HEK293 (cell line): ENCODE data around the gene RARRES2.

Experiments used
- GFI1B ChIP-seq: fragments of 450-650 bp; formaldehyde crosslinking; IDR thresholded peaks from 2 replicates; pipeline ENCODE4 v1.5.1; 2016; ENCODE audit warnings: missing biosample characterization, missing genetic modification characterization
- GLIS2 ChIP-seq: fragments of 450-650 bp; formaldehyde crosslinking; IDR thresholded peaks from 2 replicates; pipeline ENCODE4 v1.5.1; 2016; ENCODE audit warnings: missing biosample characterization, missing genetic modification characterization
- IKZF3 ChIP-seq: fragments of 450-650 bp; IDR thresholded peaks from 2 replicates; pipeline ENCODE4 v1.5.0; 2018; ENCODE audit warnings: missing biosample characterization, mild to moderate bottlenecking, missing genetic modification characterization, moderate library complexity
- KLF1 ChIP-seq: fragments of 450-650 bp; formaldehyde crosslinking; IDR thresholded peaks from 2 replicates; pipeline ENCODE4 v1.5.1; 2016; ENCODE audit warnings: missing biosample characterization, missing genetic modification characterization
- KLF9 ChIP-seq: fragments of 450-650 bp; formaldehyde crosslinking; IDR thresholded peaks from 2 replicates; pipeline ENCODE4 v1.5.1; 2016; ENCODE audit warnings: missing biosample characterization, missing genetic modification characterization, low read depth
- MZF1 ChIP-seq: fragments of 450-650 bp; formaldehyde crosslinking; IDR thresholded peaks from 2 replicates; pipeline ENCODE4 v1.5.1; 2017; ENCODE audit warnings: missing biosample characterization, missing genetic modification characterization, borderline replicate concordance
- PRDM1 ChIP-seq: fragments of 450-650 bp; formaldehyde crosslinking; IDR thresholded peaks from 2 replicates; pipeline ENCODE4; 2016; ENCODE audit warnings: missing biosample characterization, missing genetic modification characterization
- ZBTB21 ChIP-seq: fragments of 450-650 bp; formaldehyde crosslinking; IDR thresholded peaks from 2 replicates; pipeline ENCODE4 v1.5.1; 2017; ENCODE audit warnings: missing biosample characterization, missing genetic modification characterization
- ZBTB48 ChIP-seq: fragments of 450-650 bp; formaldehyde crosslinking; IDR thresholded peaks from 2 replicates; pipeline ENCODE4 v1.5.1; 2016; ENCODE audit warnings: missing biosample characterization, missing genetic modification characterization
- ZNF121 ChIP-seq: fragments of 450-650 bp; formaldehyde crosslinking; IDR thresholded peaks from 2 replicates; pipeline ENCODE4 v1.5.1; 2016; ENCODE audit warnings: missing biosample characterization, missing genetic modification characterization
- ZNF146 ChIP-seq: fragments of 450-650 bp; formaldehyde crosslinking; IDR thresholded peaks from 2 replicates; pipeline ENCODE4 v1.5.1; 2016; ENCODE audit warnings: missing biosample characterization, missing genetic modification characterization
- ZNF175 ChIP-seq: fragments of 450-650 bp; formaldehyde crosslinking; IDR thresholded peaks from 2 replicates; pipeline ENCODE4 v1.5.1; 2016; ENCODE audit warnings: missing biosample characterization, missing genetic modification characterization
- ZNF2 ChIP-seq: fragments of 450-650 bp; formaldehyde crosslinking; IDR thresholded peaks from 2 replicates; pipeline ENCODE4 v1.5.1; 2016; ENCODE audit warnings: missing biosample characterization, missing genetic modification characterization
- ZNF24 ChIP-seq: fragments of 450-650 bp; formaldehyde crosslinking; IDR thresholded peaks from 2 replicates; pipeline ENCODE4 v1.5.1; 2016; ENCODE audit warnings: missing biosample characterization, missing genetic modification characterization
- ZNF280C ChIP-seq: fragments of 450-650 bp; formaldehyde crosslinking; IDR thresholded peaks from 2 replicates; pipeline ENCODE4 v1.5.1; 2016; ENCODE audit warnings: missing biosample characterization, missing genetic modification characterization
- ZNF341 ChIP-seq: fragments of 450-650 bp; formaldehyde crosslinking; IDR thresholded peaks from 2 replicates; pipeline ENCODE4; 2016; ENCODE audit warnings: low read depth, missing biosample characterization, missing genetic modification characterization
- ZNF366 ChIP-seq: fragments of 450-650 bp; formaldehyde crosslinking; conservative IDR thresholded peaks from 2 replicates; pipeline ENCODE4 v1.5.1; 2016; ENCODE audit warnings: missing biosample characterization, missing genetic modification characterization
- ZNF398 ChIP-seq: fragments of 450-650 bp; formaldehyde crosslinking; IDR thresholded peaks from 2 replicates; pipeline ENCODE4 v1.5.1; 2017; ENCODE audit warnings: missing biosample characterization, missing genetic modification characterization
- ZNF423 ChIP-seq: fragments of 450-650 bp; formaldehyde crosslinking; IDR thresholded peaks from 2 replicates; pipeline ENCODE4 v1.5.1; 2016; ENCODE audit warnings: missing biosample characterization, missing genetic modification characterization
- ZNF560 ChIP-seq: fragments of 450-650 bp; formaldehyde crosslinking; IDR thresholded peaks from 2 replicates; pipeline ENCODE4 v1.5.1; 2017; ENCODE audit warnings: missing biosample characterization, missing genetic modification characterization, borderline replicate concordance
- ZNF561 ChIP-seq: fragments of 450-650 bp; IDR thresholded peaks from 2 replicates; pipeline ENCODE4 v1.5.1; 2018; ENCODE audit warnings: missing biosample characterization, missing genetic modification characterization, borderline replicate concordance
- ZNF596 ChIP-seq: fragments of 450-650 bp; IDR thresholded peaks from 2 replicates; pipeline ENCODE4 v1.5.0; 2018; ENCODE audit warnings: missing biosample characterization, mild to moderate bottlenecking, missing genetic modification characterization, moderate library complexity
- ZNF645 ChIP-seq: fragments of 450-650 bp; formaldehyde crosslinking; IDR thresholded peaks from 2 replicates; pipeline ENCODE4; 2016; ENCODE audit warnings: missing biosample characterization, missing genetic modification characterization
- ZNF658 ChIP-seq: fragments of 450-650 bp; formaldehyde crosslinking; IDR thresholded peaks from 2 replicates; pipeline ENCODE4; 2016; ENCODE audit warnings: missing biosample characterization, missing genetic modification characterization
- ZNF660 ChIP-seq: fragments of 450-650 bp; IDR thresholded peaks from 2 replicates; pipeline ENCODE4 v1.5.1; 2018; ENCODE audit warnings: missing biosample characterization, mild to moderate bottlenecking, missing genetic modification characterization
- ZNF670 ChIP-seq: fragments of 450-650 bp; formaldehyde crosslinking; IDR thresholded peaks from 2 replicates; pipeline ENCODE4 v1.5.1; 2016; ENCODE audit warnings: missing biosample characterization, missing genetic modification characterization, low read depth
- TF ChIP-seq, protein P1 (sequence below): fragments of 450-650 bp; formaldehyde crosslinking; conservative IDR thresholded peaks from 2 replicates; pipeline ENCODE4 v1.5.1; 2016; ENCODE audit warnings: low read depth, missing biosample characterization, missing genetic modification characterization
- TF ChIP-seq, protein P2 (sequence below): fragments of 450-650 bp; formaldehyde crosslinking; IDR thresholded peaks from 2 replicates; pipeline ENCODE4 v1.5.1; 2016; ENCODE audit warnings: missing biosample characterization, missing genetic modification characterization
- TF ChIP-seq, protein P3 (sequence below): fragments of 450-650 bp; formaldehyde crosslinking; IDR thresholded peaks from 2 replicates; pipeline ENCODE4 v1.5.1; 2016; ENCODE audit warnings: missing biosample characterization, missing genetic modification characterization

The RARRES2 gene

DNA sequence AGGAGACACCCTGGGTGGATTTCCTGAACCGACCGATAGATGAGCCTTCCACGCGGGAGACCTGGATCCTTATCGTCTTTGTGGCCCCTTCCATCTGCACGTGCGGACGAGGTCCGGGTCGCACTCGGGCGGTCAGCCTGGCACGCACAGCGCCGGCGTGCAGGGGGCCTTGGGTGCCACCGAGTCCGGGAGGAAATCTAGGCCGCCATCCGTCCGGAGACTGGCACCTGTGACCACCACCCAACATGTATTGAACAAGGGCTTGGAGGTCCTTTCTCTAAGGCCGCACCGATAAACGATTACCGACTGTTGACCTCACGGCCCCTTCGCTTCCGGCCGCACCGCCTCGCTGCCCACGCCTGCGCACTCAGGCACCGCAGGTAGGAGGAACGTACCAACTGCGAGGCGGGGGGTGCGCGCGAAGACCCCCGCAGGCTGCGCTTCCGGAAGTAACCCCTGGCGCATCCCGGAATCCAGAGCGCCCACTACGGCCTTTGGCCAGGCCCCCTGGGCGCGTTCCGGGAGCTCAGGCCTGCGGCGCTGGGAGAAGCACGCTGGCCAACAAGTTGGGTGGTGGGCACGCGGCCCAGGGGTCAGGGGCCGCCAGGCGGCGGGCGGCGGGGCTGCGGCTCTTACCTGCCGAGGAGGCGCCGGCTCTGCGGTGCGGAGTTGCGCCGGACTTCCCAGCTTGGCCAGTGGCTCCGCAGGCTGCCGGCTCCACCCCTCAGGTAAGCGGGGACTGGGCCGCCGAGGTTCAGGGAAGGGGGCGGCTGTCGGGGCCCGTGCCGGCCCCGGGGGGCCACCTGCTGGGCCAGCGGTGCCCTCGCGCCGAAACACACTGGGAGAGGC, 18.4 kb downstream of the RARRES2 start, which contains the start of the genes ACTR3C and LRRC61 (continued):
- TF ChIP-seq ZBTB21 (0 out of 2 replicates have a peak, but pooled peaks have one; percentile 14), ZNF670 (tag by site-specific recombination) (no peak), ZNF175 (tag by site-specific recombination) (no peak), KLF9 (no peak; the same call in 1 of the 2 replicates), ZNF2 (tag by site-specific recombination) (no peak; the same call in 1 of the 2 replicates), GFI1B (tag by site-specific recombination) (no peak), ZNF341 (tag by site-specific recombination) (no peak; the same call in 1 of the 2 replicates), KLF1 (tag by site-specific recombination) (no peak), MZF1 (tag by site-specific recombination) (no peak), ZNF146 (tag by site-specific recombination) (no peak), ZNF366 (tag by site-specific recombination) (no peak), ZNF423 (tag by site-specific recombination) (peak; percentile 78), ZNF121 (no peak), ZNF24 (tag by site-specific recombination) (0 out of 2 replicates have a peak, but pooled peaks have one; percentile 16), IKZF3 (tag by site-specific recombination) (peak; percentile 27; the same call in 1 of the 2 replicates), GLIS2 (tag by site-specific recombination) (peak; percentile 94), ZNF596 (no peak), ZNF280C (tag by site-specific recombination) (no peak), ZNF560 (tag by site-specific recombination) (no peak), ZNF398 (tag by site-specific recombination) (no peak), ZBTB48 (tag by site-specific recombination) (peak; percentile 89), ZNF561 (tag by site-specific recombination) (peak; percentile 44), ZNF645 (tag by site-specific recombination) (no peak), ZNF660 (no peak), ZNF658 (tag by site-specific recombination) (no peak), PRDM1 (tag by site-specific recombination) (no peak)
- TF ChIP-seq, protein P1, sequence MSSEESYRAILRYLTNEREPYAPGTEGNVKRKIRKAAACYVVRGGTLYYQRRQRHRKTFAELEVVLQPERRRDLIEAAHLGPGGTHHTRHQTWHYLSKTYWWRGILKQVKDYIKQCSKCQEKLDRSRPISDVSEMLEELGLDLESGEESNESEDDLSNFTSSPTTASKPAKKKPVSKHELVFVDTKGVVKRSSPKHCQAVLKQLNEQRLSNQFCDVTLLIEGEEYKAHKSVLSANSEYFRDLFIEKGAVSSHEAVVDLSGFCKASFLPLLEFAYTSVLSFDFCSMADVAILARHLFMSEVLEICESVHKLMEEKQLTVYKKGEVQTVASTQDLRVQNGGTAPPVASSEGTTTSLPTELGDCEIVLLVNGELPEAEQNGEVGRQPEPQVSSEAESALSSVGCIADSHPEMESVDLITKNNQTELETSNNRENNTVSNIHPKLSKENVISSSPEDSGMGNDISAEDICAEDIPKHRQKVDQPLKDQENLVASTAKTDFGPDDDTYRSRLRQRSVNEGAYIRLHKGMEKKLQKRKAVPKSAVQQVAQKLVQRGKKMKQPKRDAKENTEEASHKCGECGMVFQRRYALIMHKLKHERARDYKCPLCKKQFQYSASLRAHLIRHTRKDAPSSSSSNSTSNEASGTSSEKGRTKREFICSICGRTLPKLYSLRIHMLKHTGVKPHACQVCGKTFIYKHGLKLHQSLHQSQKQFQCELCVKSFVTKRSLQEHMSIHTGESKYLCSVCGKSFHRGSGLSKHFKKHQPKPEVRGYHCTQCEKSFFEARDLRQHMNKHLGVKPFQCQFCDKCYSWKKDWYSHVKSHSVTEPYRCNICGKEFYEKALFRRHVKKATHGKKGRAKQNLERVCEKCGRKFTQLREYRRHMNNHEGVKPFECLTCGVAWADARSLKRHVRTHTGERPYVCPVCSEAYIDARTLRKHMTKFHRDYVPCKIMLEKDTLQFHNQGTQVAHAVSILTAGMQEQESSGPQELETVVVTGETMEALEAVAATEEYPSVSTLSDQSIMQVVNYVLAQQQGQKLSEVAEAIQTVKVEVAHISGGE (tag by site-specific recombination) = peak; percentile 73
- TF ChIP-seq, protein P2, sequence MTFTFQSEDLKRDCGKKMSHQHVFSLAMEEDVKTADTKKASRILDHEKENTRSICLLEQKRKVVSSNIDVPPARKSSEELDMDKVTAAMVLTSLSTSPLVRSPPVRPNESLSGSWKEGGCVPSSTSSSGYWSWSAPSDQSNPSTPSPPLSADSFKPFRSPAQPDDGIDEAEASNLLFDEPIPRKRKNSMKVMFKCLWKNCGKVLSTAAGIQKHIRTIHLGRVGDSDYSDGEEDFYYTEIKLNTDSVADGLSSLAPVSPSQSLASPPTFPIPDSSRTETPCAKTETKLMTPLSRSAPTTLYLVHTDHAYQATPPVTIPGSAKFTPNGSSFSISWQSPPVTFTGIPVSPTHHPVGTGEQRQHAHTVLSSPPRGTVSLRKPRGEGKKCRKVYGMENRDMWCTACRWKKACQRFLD (tag by site-specific recombination) = no peak
- TF ChIP-seq, protein P3, sequence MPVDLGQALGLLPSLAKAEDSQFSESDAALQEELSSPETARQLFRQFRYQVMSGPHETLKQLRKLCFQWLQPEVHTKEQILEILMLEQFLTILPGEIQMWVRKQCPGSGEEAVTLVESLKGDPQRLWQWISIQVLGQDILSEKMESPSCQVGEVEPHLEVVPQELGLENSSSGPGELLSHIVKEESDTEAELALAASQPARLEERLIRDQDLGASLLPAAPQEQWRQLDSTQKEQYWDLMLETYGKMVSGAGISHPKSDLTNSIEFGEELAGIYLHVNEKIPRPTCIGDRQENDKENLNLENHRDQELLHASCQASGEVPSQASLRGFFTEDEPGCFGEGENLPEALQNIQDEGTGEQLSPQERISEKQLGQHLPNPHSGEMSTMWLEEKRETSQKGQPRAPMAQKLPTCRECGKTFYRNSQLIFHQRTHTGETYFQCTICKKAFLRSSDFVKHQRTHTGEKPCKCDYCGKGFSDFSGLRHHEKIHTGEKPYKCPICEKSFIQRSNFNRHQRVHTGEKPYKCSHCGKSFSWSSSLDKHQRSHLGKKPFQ (tag by site-specific recombination) = no peak
